Measurements from ENCODE around the gene EDEM3. TPM values are rescaled to one million over a fixed set of nuclear protein-coding genes. Genes with fewer than 3 reads are reported as not detected.

The EDEM3 gene
- total RNA-seq, 1 donor from 2014 or later: 35.0 TPM

DNA sequence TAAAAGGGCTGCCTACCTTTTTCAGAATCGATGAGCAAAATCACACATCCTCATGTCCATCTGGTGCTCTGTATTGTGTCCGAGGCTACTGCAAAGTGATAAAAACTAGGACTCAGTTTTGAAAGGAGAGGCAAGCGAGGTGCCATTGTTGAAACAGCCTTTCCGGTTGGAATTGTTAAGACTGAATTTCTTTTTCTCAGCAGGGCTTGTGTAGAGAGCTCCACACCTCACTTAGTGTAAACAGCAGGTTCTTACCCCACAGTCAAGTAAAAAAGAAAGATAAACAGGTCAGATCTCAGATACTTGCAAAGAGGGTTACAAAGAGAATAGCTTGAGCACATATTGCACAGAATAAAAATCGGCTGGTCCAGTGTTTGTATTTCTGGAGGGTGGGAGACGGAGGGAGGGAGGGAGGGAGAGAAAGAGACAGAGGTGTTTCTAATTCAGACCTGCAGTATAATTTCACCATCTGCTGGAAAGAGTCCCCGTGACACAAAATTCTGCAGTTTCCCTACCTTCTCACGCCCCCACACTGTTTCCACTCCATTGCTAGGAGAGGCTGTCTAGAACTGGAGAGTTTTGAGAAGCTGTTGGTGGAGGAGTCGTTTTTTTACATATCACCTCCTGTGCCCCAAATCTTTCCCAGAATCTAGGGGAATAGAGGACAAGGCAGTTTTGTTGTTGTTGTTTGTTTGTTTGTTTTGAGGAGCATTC, 82.5 kb downstream of the EDEM3 start:
- no peak for DNase-seq (ENCODE audit: low read depth in 2 of 2)

DNA sequence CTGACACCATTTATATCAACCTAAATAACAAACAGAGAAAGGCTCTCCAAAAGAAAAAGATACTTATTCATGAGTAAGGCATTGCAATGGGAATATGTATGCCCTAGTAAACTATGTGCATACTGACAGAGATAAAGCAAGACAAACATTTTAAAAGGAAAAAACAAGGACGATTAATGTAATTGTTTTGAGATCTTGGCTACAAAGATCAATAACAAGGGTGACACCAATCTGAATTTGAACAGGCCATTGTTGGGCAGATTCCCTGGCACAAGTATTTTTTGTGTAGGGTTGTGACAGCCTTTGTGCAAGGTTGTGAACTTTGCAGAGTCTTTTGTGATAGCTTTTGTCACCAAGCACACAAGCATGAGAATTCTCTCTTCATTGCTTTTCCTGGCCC, 85.3 kb downstream of the EDEM3 start:
- no peak for DNase-seq (ENCODE audit: low read depth in 2 of 2)

DNA sequence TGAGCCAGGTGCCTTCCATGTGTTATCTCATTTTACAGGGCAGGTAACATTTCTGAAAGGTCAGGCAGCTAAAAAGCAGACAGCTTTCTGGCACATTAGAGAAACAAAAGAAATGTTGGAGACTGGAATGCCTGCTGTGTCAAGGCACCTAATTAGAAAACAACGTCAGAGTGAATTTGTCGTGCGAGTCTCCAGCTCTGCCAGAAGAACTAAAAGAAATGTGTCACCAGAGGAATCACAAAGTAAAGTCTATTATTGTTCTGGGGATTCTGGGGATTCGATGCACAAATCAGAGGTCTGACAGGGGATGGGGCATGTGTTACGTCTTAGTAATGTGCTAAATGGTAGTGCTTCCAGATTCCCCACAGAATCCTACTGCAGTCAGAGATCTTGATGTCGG, 89.3 kb downstream of the EDEM3 start:
- DNase-seq (ENCODE audit: low read depth in 2 of 2): no peak

- no peak for DNase-seq (ENCODE audit: low read depth in 2 of 2)
Observed at GRCh38 chr1:184664661-184665060, 90.0 kb downstream of the EDEM3 start.

DNA sequence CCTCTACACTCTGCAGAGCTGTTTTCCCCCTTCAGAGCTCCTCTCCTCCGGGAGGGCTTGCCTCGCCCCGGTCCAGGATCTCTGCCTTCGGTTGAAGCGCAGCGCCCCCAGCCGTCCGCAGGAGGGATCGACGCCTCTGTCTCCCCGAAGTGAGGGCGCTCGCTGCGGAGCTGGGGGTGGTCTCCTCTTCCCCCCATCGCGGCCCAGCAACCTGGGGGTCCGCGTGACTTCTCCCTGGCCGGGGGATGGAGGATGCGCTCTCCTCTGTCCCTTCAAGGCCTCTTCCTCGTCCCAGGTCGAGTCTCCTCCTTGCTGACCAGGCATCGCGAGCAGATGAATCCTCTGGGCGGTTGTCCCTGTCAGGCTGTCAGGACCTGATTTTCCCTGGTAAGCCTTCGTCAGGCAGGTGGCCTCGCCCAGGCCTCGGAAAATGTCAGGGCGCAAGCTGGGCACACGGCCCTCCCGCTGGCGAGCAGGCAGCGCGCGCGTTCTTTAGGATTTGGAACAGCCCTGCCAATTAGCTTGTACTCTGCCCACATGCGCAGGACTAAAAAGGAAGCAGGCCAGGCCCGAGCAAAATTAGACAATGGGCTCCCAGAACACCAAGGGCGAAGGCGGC, 90.5 kb downstream of the EDEM3 start:
- peak; percentile 6 to 54 for DNase-seq (ENCODE audit: low read depth in 2 of 2)

GRCh38 chr1:184661801-184662200, 92.9 kb downstream of the EDEM3 start:
- DNase-seq (ENCODE audit: low read depth in 2 of 2): no peak

DNA sequence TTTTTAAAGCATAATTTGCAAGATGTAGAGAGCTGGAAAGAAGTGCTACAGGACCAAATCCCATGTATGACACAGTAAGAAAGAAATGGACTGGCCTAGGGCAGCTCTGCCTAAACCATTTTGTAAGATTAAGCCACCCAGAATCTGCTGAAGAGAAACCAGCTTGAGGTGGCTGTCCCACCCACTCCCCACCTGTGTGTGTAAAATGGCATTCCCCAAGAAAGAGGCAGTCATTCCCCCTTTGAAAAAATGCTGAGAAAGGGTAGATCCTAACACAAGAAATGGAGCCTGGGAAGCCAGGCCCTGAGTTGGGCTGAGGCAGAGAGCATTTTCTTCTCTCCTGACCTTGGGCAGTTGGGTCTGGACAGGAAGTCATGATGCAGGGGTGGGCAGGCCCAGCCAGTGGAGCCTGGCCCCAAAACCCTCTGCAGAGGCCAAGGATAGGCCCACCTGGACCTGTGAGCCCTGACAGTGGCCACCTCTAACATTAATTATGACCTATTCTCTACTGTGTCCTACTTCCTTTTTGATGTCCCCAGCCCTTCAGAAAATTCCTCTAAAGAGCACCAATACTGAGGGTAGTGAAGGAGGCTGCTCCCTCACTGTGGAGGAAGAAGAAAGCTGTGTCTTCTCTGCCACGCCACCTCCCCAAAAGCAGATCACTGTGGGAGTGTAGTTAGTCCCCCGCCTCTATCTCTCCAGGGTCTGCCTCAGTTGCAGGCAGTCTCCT, 94.0 kb downstream of the EDEM3 start:
- no peak for DNase-seq (ENCODE audit: low read depth in 2 of 2)

- no peak for DNase-seq (ENCODE audit: low read depth in 2 of 2)
Observed at GRCh38 chr1:184658055-184658454, 96.6 kb downstream of the EDEM3 start.

- DNase-seq (ENCODE audit: low read depth in 2 of 2): no peak
Observed at GRCh38 chr1:184656221-184656620, 98.4 kb downstream of the EDEM3 start.

DNA sequence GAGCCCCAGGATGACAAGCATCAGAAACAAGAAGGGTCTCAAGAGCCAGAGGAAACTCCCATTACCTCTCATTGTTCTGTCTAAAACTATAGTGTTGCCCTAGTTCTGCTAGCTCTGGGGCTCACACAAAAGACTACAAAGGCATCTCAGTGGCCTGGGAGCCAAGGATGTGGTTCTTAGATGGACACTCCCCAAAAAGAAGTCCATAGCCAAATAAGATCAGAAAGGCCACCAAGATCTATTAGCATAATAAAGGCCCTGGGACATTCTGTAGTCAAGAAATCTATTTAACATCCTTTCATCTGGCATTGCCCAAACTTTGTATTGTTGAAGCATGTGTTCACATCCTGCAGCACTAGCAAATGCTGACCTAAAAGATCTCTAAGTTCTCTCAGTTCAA, 99.5 kb downstream of the EDEM3 start:
- DNase-seq (ENCODE audit: low read depth in 2 of 2): no peak

DNA sequence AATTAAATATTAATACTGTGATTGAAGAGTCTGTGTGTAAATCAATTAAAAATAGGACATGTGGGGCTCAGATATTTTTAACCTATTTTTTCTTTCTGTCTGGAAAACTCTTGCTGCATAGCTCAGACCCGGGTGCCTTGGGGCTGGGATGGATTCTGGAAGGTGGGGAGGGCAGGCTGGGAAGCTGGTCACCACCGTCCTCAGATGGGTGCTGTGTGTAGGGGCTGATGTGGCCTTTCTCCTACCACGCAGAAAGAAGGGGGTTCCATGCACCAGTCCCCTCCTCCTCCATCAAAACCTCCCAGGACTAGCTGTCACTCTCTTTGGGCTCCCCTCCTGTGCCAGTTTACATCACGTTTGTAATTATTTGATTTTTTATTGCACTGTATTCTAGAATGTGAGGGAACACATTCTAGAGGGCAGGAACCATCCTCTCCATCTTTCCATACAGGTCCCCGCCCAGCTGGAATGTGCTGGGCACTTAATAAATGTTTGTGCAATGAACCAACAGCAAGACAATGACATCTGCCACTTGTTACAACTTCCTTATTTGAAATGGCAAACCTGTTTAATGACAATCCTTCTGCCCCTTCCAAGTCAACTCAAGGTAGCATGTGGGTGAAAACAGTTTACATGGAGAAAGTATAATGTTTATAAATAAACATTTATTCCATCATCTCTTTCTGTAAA, 104.3 kb downstream of the EDEM3 start:
- no peak for DNase-seq (ENCODE audit: low read depth in 2 of 2)

- no peak for DNase-seq (ENCODE audit: low read depth in 2 of 2)
Observed at GRCh38 chr1:184649451-184649888, 105.2 kb downstream of the EDEM3 start.

- DNase-seq (ENCODE audit: low read depth in 2 of 2): no peak
Observed at GRCh38 chr1:184648856-184649201, 105.8 kb downstream of the EDEM3 start.

GRCh38 chr1:184648160-184648855, 106.3 kb downstream of the EDEM3 start:
- DNase-seq (ENCODE audit: low read depth in 2 of 2): no peak

DNA sequence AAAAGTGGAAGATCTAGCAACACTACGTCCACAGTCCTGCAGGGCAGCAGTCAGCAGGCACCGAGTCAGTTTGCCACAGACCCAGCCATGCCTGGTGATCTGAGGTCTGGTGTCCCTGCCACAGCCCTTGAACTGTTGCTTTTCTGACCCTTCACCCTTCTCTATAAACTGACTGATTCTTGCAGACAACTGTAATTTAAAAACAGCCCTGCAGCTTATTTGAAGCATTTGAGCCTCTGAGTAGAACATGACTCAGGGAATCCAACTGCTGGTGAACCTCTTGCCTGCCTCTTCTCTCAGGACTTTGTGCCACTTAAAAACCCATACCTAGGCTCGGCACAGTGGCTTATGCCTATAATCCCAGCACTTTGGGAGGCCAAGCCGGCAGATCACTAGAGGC, 107.2 kb downstream of the EDEM3 start:
- DNase-seq (ENCODE audit: low read depth in 2 of 2): no peak

DNA sequence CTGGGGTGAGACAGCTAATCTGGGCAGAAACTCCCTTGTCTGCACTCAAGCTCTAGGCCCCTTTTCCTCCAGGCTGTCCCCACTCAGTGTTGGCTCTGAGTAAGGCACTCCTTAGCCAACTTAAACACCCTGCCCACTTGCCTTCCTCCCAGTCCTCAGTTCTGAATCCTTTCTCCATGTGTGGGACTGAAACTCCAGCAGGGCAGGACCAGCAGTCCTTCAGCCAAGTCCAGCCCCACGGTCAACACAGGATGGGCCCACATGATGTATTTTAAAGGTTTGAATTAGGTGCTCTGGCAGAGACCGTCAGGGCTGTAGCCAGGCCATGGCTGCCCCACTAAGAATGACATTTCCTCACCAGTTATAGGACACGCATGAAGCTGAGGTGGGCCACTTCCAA, 107.8 kb downstream of the EDEM3 start:
- no peak for DNase-seq (ENCODE audit: low read depth in 2 of 2)

GRCh38 chr1:184646178-184646701, 108.4 kb downstream of the EDEM3 start:
- DNase-seq (ENCODE audit: low read depth in 2 of 2): no peak

GRCh38 chr1:184644771-184645170, 109.9 kb downstream of the EDEM3 start:
- DNase-seq (ENCODE audit: low read depth in 2 of 2): no peak

DNA sequence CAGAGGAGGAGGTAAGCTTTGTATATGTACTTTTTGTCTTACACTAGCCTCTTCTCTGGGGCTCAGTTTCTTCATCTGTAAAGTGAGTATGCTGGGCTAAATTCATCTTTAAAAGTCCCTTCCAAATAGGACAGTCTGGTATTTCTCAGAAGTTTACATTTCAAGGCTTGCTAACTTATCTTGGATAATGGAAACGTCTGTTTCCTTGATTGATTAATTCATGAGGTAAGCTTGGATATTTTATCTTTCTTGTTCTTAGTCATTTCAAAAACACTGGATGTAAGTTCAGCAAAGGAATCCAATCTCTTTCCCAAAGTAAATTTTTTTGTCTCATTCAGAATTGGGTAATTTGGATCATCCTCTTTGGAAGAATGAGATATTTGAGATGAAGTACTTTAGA, 111.0 kb downstream of the EDEM3 start:
- no peak for DNase-seq (ENCODE audit: low read depth in 2 of 2)

DNA sequence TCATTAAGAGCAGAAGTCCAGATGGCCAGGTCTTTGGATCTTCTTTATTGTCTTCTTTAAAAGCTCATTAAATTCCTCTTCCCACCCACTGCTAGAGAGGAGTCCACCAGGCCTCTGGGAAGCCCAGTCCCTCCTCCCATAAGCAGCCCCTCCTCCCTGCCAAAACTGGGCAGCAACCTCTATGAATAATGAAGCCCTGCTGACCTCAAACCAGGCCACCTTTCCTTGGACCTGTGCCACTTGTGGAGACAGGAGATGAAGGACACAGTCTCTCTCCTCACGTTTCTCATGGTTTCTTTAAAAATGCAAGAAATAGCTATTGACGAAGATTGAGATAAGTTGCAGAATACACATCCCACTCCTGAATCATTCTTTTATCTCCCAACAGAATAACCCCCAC, 112.8 kb downstream of the EDEM3 start:
- no peak for DNase-seq (ENCODE audit: low read depth in 2 of 2)

DNA sequence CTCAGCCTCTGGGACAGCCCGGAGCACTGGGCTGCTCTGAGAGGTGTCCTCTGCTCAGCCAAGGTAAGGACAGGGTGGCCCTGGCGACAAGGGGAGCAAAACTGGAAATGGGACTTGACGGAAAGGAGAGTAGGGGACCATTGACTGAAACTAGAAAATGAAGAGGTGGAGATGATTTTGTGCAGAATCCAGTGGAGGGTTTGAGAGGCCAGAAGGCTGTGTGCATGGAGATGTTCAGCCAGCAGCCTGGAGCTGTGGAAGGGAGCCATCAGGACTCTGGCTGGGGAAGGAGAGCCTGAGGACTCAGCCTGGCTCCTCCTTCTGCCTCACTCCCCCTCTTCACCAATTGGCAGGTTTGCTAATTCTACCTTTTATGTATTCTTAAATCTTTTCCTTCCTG, 114.2 kb downstream of the EDEM3 start:
- no peak for DNase-seq (ENCODE audit: low read depth in 2 of 2)
